SH-SY5Y (cell line): ENCODE results near the gene SHISA3.

ENCODE experiments used
- GATA2 ChIP-seq: IDR thresholded peaks from 2 replicates; pipeline ENCODE4 v1.6.1; 2011; ENCODE audit warnings: mild to moderate bottlenecking, low read depth, low read length
- GATA3 ChIP-seq: IDR thresholded peaks from 2 replicates; pipeline ENCODE4 v1.6.1; 2011; ENCODE audit warnings: low read depth, mild to moderate bottlenecking, low read length, moderate library complexity

DNA sequence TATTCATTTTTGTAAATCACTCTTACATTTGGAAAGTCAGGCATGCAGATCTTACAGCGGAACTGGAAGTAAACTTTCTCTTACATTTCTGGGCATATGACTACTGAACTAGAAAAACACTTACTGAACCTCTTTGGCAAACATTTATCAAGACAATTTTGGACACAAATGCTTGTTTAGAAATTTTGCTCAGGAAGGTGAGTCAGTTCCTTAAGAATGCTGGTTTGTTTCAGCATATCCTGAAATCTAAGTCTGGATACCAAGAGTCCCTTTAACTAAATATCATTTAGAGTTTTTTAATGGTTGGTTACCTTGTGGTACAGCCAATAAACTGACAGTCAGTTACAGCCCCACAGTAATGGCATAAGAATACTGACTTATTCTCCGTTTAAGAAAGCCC is 15.0 kb downstream of the SHISA3 start:
- TF ChIP-seq GATA2 (no peak), GATA3 (no peak)
